WTC11 (cell line): Measurements from ENCODE around the gene POMT2. TPM values are rescaled to one million over a fixed set of nuclear protein-coding genes. Genes with fewer than 3 reads are reported as not detected.

Source experiments
- ATAC-seq: fragments of 200-7000 bp; cut with Tn5 transposase; 2 replicates; pipeline ENCODE4 v1.10.0; 2021; ENCODE audit warnings: mild to moderate bottlenecking, moderate library complexity
- CTCF ChIA-PET: fragments of 300-600 bp; sonication (Branson Sonifier 250); formaldehyde crosslinking; loops from one replicate; lab custom pipeline; 2021; ENCODE audit warnings: antibody characterized with exemption; lab: Charles Lee
- POLR2A ChIA-PET: fragments of 350-600 bp; sonication (Branson Sonifier 250); formaldehyde crosslinking; loops from one replicate; lab custom pipeline; 2021; ENCODE audit warnings: antibody characterized with exemption; lab: Charles Lee
- DNase-seq: peaks from one replicate; pipeline ENCODE4 v3.0.0; 2021; ENCODE audit warnings: low spot score
- H3K27ac Mint-ChIP-seq: 2 replicates; pipeline ENCODE4 v1.8.0; 2021; ENCODE audit warnings: mixed read lengths
- H3K27me3 Mint-ChIP-seq: 2 replicates; pipeline ENCODE4 v1.8.0; 2021; ENCODE audit warnings: low read depth, mild to moderate bottlenecking, moderate library complexity, mixed read lengths
- H3K36me3 Mint-ChIP-seq: 2 replicates; pipeline ENCODE4 v1.8.0; 2021; ENCODE audit warnings: mixed read lengths
- H3K4me1 Mint-ChIP-seq: 2 replicates; pipeline ENCODE4 v1.8.0; 2022; ENCODE audit warnings: mixed read lengths
- H3K4me3 Mint-ChIP-seq: 2 replicates; pipeline ENCODE4 v1.8.0; 2021; ENCODE audit warnings: mild to moderate bottlenecking, moderate library complexity, mixed read lengths
- H3K9me3 Mint-ChIP-seq: 2 replicates; pipeline ENCODE4 v1.8.0; 2021; ENCODE audit warnings: mixed read lengths
- ATF1 ChIP-seq: sonication (generic); formaldehyde crosslinking; IDR thresholded peaks from 2 replicates; pipeline ENCODE4 v1.8.1; 2023; ENCODE audit warnings: mild to moderate bottlenecking, moderate library complexity, missing genetic modification reagents
- FOXP1 ChIP-seq: sonication (generic); formaldehyde crosslinking; IDR thresholded peaks from 2 replicates; pipeline ENCODE4 v1.8.0; 2022; ENCODE audit warnings: missing genetic modification reagents, mild to moderate bottlenecking, moderate library complexity, borderline replicate concordance
- GRHL2 ChIP-seq: fragments of 250-450 bp; sonication (Bioruptor Pico); IDR thresholded peaks from 2 replicates; pipeline ENCODE4 v1.8.0; 2022; ENCODE audit warnings: mild to moderate bottlenecking, moderate library complexity; ENCODE audit not compliant: insufficient replicate concordance, severe bottlenecking
- HMGA2 ChIP-seq: fragments of 250-450 bp; sonication (Bioruptor Pico); IDR thresholded peaks from 2 replicates; pipeline ENCODE4 v1.4.0; 2021; ENCODE audit warnings: mild to moderate bottlenecking, moderate library complexity
- NFATC4 ChIP-seq: fragments of 250-450 bp; sonication (Bioruptor Pico); IDR thresholded peaks from 2 replicates; pipeline ENCODE4 v1.9.0; 2021; ENCODE audit warnings: mild to moderate bottlenecking
- NR1H2 ChIP-seq: sonication (generic); formaldehyde crosslinking; IDR thresholded peaks from 2 replicates; pipeline ENCODE4 v1.9.0; 2021; ENCODE audit warnings: mild to moderate bottlenecking, moderate library complexity, missing genetic modification reagents
- SP1 ChIP-seq: sonication (generic); formaldehyde crosslinking; conservative IDR thresholded peaks from 2 replicates; pipeline ENCODE4 v1.8.1; 2022; ENCODE audit warnings: missing genetic modification reagents
- ZBTB21 ChIP-seq: sonication (generic); formaldehyde crosslinking; IDR thresholded peaks from 2 replicates; pipeline ENCODE4 v1.8.1; 2023; ENCODE audit warnings: mild to moderate bottlenecking, missing genetic modification reagents, borderline replicate concordance
- ZNF121 ChIP-seq: sonication (generic); formaldehyde crosslinking; IDR thresholded peaks from 2 replicates; pipeline ENCODE4 v1.8.0; 2023; ENCODE audit warnings: missing genetic modification reagents
- ZNF232 ChIP-seq: sonication (generic); formaldehyde crosslinking; IDR thresholded peaks from 2 replicates; pipeline ENCODE4 v1.8.0; 2022; ENCODE audit warnings: mild to moderate bottlenecking, missing genetic modification reagents
- ZNF263 ChIP-seq: sonication (generic); formaldehyde crosslinking; IDR thresholded peaks from 2 replicates; pipeline ENCODE4 v1.8.1; 2022; ENCODE audit warnings: low read depth, mild to moderate bottlenecking, moderate library complexity, missing genetic modification reagents
- ZNF423 ChIP-seq: fragments of 250-450 bp; sonication (Bioruptor Pico); IDR thresholded peaks from 2 replicates; pipeline ENCODE4 v2.1.2; 2022; ENCODE audit warnings: mild to moderate bottlenecking, moderate library complexity
- total RNA-seq: library from RNA; stranded (reverse); gene quantifications from 3 replicates; pipeline ENCODE4 v1.2.3, GENCODE V29; 2021
- TF ChIP-seq, protein P1 (sequence below): sonication (generic); formaldehyde crosslinking; IDR thresholded peaks from 2 replicates; pipeline ENCODE4 v1.8.1; 2023; ENCODE audit warnings: mild to moderate bottlenecking, missing genetic modification reagents, moderate library complexity
- TF ChIP-seq, protein P2 (sequence below): sonication (generic); formaldehyde crosslinking; IDR thresholded peaks from 2 replicates; pipeline ENCODE4 v1.8.1; 2023; ENCODE audit warnings: mild to moderate bottlenecking, missing genetic modification reagents, borderline replicate concordance
- TF ChIP-seq, protein P3 (sequence below): sonication (generic); formaldehyde crosslinking; IDR thresholded peaks from 2 replicates; pipeline ENCODE4 v1.8.0; 2022; ENCODE audit warnings: mild to moderate bottlenecking, missing genetic modification reagents
- TF ChIP-seq, protein P4 (sequence below): sonication (generic); formaldehyde crosslinking; IDR thresholded peaks from 2 replicates; pipeline ENCODE4 v1.8.1; 2022; ENCODE audit warnings: mild to moderate bottlenecking, moderate library complexity, missing genetic modification reagents
- TF ChIP-seq, protein P5 (sequence below): sonication (generic); formaldehyde crosslinking; IDR thresholded peaks from 2 replicates; pipeline ENCODE4 v1.8.1; 2022; ENCODE audit warnings: missing genetic modification reagents, borderline replicate concordance
- TF ChIP-seq, protein P6 (sequence below): sonication (generic); formaldehyde crosslinking; IDR thresholded peaks from 2 replicates; pipeline ENCODE4 v1.8.1; 2022; ENCODE audit warnings: low read depth, missing genetic modification reagents, borderline replicate concordance
- TF ChIP-seq, protein P7 (sequence below): sonication (generic); formaldehyde crosslinking; IDR thresholded peaks from 2 replicates; pipeline ENCODE4 v1.8.1; 2022; ENCODE audit warnings: mild to moderate bottlenecking, missing genetic modification reagents, moderate library complexity, borderline replicate concordance
- TF ChIP-seq, protein P8 (sequence below): sonication (generic); formaldehyde crosslinking; IDR thresholded peaks from 2 replicates; pipeline ENCODE4 v1.8.1; 2023; ENCODE audit warnings: mild to moderate bottlenecking, moderate library complexity, missing genetic modification reagents

The POMT2 gene
- total RNA-seq, 1 experiment from 2014 or later: 38.7 TPM

DNA sequence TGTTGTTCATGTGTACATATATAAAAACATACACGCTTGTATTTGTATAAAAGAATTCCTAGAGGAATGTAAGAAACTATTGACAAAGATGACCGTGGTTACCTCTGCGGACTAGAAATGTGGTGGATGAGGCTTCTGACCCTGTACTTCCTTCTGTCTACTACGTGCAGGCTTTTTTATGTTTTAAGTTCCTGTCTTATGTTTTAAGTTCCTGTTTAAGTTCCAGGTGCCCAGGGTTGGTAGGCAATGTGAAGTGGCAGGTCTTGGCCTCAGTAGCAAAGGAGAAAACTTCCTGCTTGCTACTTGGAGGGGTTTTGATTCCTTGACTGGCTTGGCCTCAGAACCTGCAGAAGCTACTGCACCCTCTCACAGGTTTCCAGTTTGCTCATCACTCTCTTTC, 11.6 kb downstream of the POMT2 start:
- CTCF ChIA-PET: interaction anchor here (1.2 kb wide), 1 partner anchor 149 kb away, joined by 3 read pairs; no protein-coding TSS in a partner anchor
- Mint-ChIP-seq H3K27me3 (no peaks in the 10 kb centered on the region), H3K4me1 (peaks cover 17% of the 10 kb centered on the region), H3K27ac (no peak overlapping the region), H3K9me3 (no peaks in the 10 kb centered on the region), H3K4me3 (no peak overlapping the region), H3K36me3 (no peaks in the 10 kb centered on the region)
- TF ChIP-seq, protein P1, sequence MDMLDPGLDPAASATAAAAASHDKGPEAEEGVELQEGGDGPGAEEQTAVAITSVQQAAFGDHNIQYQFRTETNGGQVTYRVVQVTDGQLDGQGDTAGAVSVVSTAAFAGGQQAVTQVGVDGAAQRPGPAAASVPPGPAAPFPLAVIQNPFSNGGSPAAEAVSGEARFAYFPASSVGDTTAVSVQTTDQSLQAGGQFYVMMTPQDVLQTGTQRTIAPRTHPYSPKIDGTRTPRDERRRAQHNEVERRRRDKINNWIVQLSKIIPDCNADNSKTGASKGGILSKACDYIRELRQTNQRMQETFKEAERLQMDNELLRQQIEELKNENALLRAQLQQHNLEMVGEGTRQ (CRISPR knock-in tag): no peak
- TF ChIP-seq ATF1 (no peak), NFATC4 (CRISPR knock-in tag) (no peak), ZNF263 (no peak)
- TF ChIP-seq, protein P2, sequence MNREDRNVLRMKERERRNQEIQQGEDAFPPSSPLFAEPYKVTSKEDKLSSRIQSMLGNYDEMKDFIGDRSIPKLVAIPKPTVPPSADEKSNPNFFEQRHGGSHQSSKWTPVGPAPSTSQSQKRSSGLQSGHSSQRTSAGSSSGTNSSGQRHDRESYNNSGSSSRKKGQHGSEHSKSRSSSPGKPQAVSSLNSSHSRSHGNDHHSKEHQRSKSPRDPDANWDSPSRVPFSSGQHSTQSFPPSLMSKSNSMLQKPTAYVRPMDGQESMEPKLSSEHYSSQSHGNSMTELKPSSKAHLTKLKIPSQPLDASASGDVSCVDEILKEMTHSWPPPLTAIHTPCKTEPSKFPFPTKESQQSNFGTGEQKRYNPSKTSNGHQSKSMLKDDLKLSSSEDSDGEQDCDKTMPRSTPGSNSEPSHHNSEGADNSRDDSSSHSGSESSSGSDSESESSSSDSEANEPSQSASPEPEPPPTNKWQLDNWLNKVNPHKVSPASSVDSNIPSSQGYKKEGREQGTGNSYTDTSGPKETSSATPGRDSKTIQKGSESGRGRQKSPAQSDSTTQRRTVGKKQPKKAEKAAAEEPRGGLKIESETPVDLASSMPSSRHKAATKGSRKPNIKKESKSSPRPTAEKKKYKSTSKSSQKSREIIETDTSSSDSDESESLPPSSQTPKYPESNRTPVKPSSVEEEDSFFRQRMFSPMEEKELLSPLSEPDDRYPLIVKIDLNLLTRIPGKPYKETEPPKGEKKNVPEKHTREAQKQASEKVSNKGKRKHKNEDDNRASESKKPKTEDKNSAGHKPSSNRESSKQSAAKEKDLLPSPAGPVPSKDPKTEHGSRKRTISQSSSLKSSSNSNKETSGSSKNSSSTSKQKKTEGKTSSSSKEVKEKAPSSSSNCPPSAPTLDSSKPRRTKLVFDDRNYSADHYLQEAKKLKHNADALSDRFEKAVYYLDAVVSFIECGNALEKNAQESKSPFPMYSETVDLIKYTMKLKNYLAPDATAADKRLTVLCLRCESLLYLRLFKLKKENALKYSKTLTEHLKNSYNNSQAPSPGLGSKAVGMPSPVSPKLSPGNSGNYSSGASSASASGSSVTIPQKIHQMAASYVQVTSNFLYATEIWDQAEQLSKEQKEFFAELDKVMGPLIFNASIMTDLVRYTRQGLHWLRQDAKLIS (CRISPR knock-in tag): no peak
- ATAC-seq (no peak), DNase-seq (no peak)
- POLR2A ChIA-PET: no interaction called here

DNA sequence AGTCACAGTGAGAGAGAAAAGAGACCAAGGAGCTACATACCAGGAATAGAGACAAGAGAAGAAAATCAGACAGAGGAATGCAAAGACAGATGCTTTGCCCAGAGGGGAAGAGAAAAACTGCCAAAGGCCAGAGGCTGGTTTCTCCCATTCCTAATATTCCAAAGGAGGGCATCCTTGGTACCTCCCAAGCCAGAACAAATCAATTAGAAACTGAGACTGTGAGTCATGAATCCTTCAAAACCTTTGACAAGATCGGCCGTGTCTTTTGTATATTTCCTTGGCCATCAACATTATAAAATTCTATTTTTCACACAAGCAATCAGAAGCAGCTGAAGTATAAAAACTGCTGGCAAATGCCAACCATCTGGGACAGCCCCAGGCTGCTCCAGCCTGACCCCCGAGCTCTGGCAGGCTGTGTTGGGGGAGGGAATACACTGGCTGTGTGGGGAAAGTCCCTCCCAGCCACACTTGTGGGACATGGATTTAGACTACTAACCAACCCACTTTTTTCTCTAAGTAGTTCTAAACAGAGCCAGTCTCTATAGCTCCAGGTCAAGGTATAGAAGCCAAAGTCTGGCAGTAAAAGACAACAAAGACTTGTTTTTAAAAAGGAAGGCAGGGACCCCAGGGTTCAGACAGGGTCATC, 13.7 kb downstream of the POMT2 start:
- Mint-ChIP-seq H3K27ac (no peak overlapping the region; the same call in 1 of the 2 replicates), H3K4me1 (no peaks in the 10 kb centered on the region)

DNA sequence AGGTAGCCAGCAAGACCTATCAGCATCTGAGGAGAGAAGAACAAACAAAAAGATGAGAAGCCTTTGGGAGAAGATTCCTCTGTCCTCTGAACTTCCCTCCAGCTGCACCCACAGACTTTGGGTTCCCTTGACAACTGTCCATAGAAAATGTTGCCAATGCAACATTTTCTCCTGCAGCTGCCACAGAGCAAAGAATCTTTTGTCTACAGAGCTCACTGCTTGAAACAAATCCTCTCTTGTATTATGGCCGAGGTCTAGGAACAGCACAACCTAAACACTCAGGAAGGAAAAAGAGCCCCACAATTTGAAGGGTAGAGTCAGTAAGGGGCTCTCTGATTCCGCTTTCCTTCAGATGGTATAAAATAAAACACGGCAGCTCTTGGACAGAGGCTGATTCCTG, 14.3 kb downstream of the POMT2 start:
- DNase-seq: no peak
- peak overlapping the region; percentile 13; the same call in 1 of the 2 replicates for H3K27ac Mint-ChIP-seq
- POLR2A ChIA-PET: interaction anchor here (0.5 kb wide), 2 partner anchors 167 to 465 kb away, joined by 3 to 4 read pairs; no protein-coding TSS in a partner anchor
- no peak for ATAC-seq
- H3K27me3 Mint-ChIP-seq: no peaks in the 10 kb centered on the region
- no peaks in the 10 kb centered on the region for H3K36me3 Mint-ChIP-seq
- H3K4me1 Mint-ChIP-seq: no peaks in the 10 kb centered on the region
- H3K9me3 Mint-ChIP-seq: no peaks in the 10 kb centered on the region
- CTCF ChIA-PET: interaction anchor here (1.0 to 2.1 kb wide), 4 partner anchors 9 to 155 kb away, joined by 3 to 29 read pairs (median 6); partner anchors contain the start of gene GSTZ1
- no peak overlapping the region for H3K4me3 Mint-ChIP-seq
- TF ChIP-seq, protein P3, sequence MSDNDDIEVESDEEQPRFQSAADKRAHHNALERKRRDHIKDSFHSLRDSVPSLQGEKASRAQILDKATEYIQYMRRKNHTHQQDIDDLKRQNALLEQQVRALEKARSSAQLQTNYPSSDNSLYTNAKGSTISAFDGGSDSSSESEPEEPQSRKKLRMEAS (CRISPR knock-in tag): no peak
- TF ChIP-seq, protein P4, sequence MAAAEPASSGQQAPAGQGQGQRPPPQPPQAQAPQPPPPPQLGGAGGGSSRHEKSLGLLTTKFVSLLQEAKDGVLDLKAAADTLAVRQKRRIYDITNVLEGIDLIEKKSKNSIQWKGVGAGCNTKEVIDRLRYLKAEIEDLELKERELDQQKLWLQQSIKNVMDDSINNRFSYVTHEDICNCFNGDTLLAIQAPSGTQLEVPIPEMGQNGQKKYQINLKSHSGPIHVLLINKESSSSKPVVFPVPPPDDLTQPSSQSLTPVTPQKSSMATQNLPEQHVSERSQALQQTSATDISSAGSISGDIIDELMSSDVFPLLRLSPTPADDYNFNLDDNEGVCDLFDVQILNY (CRISPR knock-in tag): no peak
- TF ChIP-seq ZNF121 (no peak), GRHL2 (CRISPR knock-in tag) (no peak)
- TF ChIP-seq, protein P5, sequence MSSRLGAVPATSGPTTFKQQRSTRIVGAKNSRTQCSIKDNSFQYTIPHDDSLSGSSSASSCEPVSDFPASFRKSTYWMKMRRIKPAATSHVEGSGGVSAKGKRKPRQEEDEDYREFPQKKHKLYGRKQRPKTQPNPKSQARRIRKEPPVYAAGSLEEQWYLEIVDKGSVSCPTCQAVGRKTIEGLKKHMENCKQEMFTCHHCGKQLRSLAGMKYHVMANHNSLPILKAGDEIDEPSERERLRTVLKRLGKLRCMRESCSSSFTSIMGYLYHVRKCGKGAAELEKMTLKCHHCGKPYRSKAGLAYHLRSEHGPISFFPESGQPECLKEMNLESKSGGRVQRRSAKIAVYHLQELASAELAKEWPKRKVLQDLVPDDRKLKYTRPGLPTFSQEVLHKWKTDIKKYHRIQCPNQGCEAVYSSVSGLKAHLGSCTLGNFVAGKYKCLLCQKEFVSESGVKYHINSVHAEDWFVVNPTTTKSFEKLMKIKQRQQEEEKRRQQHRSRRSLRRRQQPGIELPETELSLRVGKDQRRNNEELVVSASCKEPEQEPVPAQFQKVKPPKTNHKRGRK (CRISPR knock-in tag): no peak
- TF ChIP-seq, protein P6, sequence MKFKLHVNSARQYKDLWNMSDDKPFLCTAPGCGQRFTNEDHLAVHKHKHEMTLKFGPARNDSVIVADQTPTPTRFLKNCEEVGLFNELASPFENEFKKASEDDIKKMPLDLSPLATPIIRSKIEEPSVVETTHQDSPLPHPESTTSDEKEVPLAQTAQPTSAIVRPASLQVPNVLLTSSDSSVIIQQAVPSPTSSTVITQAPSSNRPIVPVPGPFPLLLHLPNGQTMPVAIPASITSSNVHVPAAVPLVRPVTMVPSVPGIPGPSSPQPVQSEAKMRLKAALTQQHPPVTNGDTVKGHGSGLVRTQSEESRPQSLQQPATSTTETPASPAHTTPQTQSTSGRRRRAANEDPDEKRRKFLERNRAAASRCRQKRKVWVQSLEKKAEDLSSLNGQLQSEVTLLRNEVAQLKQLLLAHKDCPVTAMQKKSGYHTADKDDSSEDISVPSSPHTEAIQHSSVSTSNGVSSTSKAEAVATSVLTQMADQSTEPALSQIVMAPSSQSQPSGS (CRISPR knock-in tag): no peak
- TF ChIP-seq, protein P1 (CRISPR knock-in tag): no peak

More for the DNA sequence above, 13.7 kb downstream of the POMT2 start:
- H3K4me3 Mint-ChIP-seq: no peak overlapping the region
- POLR2A ChIA-PET: interaction anchor here (0.5 kb wide), 1 partner anchor 167 kb away, joined by 3 read pairs; no protein-coding TSS in a partner anchor
- ATAC-seq (no peak), DNase-seq (no peak)
- TF ChIP-seq HMGA2 (CRISPR knock-in tag) (no peak), ZNF423 (CRISPR knock-in tag) (no peak), NR1H2 (CRISPR knock-in tag) (no peak), ZNF232 (CRISPR knock-in tag) (no peak), ZBTB21 (CRISPR knock-in tag) (no peak), SP1 (CRISPR knock-in tag) (no peak), FOXP1 (no peak)
- TF ChIP-seq, protein P7, sequence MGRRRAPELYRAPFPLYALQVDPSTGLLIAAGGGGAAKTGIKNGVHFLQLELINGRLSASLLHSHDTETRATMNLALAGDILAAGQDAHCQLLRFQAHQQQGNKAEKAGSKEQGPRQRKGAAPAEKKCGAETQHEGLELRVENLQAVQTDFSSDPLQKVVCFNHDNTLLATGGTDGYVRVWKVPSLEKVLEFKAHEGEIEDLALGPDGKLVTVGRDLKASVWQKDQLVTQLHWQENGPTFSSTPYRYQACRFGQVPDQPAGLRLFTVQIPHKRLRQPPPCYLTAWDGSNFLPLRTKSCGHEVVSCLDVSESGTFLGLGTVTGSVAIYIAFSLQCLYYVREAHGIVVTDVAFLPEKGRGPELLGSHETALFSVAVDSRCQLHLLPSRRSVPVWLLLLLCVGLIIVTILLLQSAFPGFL (CRISPR knock-in tag): no peak
- TF ChIP-seq, protein P8, sequence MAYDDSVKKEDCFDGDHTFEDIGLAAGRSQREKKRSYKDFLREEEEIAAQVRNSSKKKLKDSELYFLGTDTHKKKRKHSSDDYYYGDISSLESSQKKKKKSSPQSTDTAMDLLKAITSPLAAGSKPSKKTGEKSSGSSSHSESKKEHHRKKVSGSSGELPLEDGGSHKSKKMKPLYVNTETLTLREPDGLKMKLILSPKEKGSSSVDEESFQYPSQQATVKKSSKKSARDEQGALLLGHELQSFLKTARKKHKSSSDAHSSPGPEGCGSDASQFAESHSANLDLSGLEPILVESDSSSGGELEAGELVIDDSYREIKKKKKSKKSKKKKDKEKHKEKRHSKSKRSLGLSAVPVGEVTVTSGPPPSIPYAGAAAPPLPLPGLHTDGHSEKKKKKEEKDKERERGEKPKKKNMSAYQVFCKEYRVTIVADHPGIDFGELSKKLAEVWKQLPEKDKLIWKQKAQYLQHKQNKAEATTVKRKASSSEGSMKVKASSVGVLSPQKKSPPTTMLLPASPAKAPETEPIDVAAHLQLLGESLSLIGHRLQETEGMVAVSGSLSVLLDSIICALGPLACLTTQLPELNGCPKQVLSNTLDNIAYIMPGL (CRISPR knock-in tag): no peak
- H3K27me3 Mint-ChIP-seq: no peaks in the 10 kb centered on the region
- H3K36me3 Mint-ChIP-seq: no peaks in the 10 kb centered on the region
- CTCF ChIA-PET: interaction anchor here (1.0 to 2.1 kb wide), 5 partner anchors 9 to 156 kb away, joined by 3 to 29 read pairs (median 3); partner anchors contain the start of gene GSTZ1
- no peaks in the 10 kb centered on the region for H3K9me3 Mint-ChIP-seq
